Measurements from ENCODE around the gene SMAP2.
"Not testable (repeated sequence)": the region's sequence is repeated elsewhere in the genome, so short reads cannot be mapped to it uniquely, and the experiment has no call there.

The SMAP2 gene

GRCh38 chr1:40372658-40373322, 737 bp upstream of the SMAP2 start:
- DNase-seq = no peak

- DNase-seq = no peak
Observed at GRCh38 chr1:40377512-40377911, 4.0 kb downstream of the SMAP2 start.

- no peak for DNase-seq
Observed at GRCh38 chr1:40379785-40380452, 6.4 kb downstream of the SMAP2 start.

DNA sequence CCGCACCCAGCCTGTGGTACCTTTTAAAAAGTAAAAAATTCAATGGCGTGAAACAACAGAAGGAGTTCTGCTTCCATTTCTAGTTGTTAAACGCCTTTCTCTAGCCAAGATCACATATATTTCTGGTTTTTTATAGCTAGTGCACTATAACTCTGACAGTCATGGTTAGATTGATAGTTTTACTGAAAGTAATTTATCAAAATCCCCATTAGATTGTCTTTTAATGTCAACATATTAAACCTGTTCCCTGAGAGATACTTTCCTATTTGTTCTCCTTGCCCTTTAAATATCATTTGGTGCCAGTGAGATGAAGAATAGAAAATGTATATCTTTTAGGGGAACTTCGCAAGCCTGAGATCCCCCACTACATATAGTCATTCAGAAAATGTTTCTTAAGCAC, 7.3 kb downstream of the SMAP2 start:
- DNase-seq = no peak

DNA sequence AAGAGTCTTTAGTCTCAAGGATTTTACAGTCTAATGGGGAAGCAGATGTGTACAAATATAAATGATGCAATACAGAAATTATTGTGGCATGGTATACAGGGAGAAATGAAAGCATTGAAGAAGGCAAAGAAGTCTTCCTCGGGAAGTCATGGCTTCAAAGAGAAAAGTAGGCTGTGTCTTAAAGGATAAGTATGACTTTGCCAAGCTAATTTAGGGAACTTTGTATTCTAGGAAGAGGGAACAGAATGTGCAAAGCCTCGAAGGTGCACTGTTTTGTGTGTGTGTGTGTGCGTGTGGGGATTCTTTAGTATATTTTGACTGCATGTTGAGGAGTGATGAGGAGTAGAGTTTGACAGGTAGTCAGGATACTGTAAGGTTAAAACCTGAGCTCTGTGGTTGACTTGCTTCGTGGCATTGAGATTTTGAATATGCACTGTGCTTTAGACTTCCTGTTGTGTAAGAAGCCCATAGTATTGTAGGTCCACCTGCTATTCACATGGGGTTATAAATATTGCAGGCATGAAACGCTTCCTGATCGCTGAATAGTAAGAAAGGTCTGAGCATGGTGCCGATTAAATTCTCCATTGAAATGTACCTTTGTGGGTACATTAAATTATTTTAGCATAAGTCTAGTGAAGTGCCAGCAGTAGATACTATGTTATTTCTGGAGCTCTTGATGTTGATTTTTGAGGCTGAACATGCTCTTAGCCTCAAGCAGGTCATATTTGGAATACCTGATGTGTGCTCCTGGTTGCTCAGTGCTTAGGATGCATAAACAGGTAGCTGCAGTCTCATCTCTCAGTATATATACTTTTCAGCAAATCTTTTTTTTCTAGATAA, 8.0 kb downstream of the SMAP2 start:
- DNase-seq = no peak

DNA sequence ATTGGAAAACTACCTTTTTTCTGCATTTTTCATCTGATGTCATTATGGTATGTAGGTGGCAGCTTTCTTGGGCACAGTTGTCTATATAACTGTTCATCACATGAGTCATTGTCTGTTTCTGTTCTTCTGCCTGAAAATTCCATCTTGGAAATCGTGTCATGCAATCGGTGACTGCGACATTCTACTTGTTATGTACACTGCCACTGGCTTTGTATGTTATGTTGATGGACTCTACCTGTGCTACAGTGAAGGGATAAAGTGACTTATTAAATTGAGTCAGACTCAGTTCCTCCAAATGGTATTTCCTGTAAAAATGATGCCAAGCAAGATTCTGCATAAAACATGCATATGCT, 8.6 kb downstream of the SMAP2 start:
- no peak for DNase-seq

DNA sequence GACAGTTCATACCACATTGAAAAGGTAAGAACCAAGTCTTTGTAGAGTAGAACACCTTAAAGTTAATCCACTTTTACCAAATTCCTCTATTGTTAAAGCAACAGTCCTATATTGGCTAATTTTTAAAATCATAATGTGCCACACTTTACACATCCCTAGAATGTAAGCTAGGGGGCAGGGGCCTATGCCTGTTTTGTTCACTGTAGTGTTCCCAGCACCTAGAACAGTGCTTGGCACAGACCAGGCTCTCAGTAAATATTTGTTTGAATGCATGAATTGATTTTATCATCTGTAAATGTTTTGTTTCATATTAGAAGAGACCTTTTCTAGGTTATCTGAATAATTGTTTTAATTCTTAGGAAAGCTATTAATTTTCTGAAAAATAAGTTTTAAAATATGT, 9.1 kb downstream of the SMAP2 start:
- DNase-seq = no peak

DNA sequence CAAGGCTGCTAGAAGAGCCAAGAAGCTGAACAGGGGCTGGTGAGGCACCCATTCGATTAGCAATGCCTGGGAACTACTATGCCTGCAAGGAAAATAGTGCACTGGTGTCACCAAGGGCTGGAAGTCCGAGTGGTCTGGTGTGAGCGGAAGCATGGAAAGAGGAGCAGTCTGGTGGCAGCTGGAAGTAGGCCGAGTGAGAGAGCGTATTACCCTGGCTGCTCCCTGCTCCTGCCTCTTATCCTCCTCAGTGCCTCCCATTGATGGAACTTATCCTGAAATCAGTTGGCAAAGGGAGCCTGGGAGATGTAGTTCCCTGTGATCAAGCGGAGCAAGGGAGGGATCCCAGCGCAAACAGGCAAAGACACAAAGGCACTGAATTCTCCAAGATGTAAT, 9.6 kb downstream of the SMAP2 start:
- DNase-seq = no peak

DNA sequence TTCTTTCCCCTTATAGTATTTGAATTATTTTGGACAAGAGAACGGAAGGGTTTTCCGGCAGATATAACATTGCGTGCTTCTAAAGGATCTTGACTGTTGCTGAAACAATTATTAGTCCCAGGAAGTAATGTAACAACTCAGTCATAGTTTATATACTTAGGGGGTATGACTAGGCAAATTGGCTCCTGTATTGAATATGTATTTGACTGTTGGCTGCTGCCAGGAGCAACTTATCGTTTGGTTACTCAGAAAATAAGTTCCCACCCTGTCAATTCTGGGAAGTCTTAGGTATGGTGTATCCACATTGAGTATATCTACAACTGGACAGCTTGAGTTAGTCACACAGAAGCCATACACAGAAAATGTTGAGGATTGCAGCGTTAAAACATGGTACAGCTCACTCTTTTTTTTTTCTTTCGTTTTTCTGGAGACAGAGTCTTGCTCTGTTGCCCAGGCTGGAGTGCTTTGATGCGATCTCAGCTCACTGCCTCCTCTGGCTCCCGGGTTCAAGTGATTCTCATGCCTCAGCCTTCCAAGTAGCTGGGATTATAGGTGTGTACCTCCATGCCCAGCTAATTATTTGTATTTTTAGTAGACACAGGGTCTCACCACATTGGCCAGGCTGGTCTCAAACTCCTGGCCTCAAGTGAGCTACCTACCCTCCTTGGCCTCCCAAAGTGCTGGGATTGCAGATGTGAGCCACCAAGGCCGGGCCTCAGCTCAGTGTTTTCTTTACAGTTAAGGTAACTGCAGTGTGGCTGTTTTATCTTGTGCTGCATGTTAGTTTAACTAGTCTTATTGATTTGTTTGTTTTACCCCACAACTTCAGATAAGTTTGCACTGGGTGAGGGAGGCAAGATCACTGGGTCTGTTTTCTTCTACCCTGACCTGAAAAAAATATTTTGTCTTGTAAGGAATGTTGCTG, 10.2 kb downstream of the SMAP2 start:
- no peak for DNase-seq

GRCh38 chr1:40384413-40384762, 10.9 kb downstream of the SMAP2 start:
- no peak for DNase-seq

DNA sequence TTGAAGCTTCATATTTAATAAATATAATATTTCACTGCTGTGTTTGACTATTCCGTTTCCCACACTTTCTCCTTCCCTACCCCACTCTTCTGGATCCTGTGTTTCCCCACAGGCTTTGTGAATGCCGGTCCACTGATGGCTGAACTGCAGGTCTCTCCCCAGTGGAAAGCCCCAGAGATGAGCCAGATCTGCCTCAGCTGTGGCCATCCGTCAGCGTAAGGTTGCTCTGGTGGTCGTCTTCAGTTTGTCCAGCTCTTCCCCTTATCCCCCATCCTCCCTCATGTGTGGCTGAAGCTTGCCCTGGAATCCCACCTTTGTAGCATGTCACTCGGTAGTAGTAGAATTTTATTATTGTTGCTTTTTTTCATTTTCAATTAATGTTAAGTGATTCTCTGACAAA, 11.4 kb downstream of the SMAP2 start:
- DNase-seq = no peak

- no peak for DNase-seq
Observed at GRCh38 chr1:40385437-40386358, 12.2 kb downstream of the SMAP2 start.

GRCh38 chr1:40386359-40386723, 12.8 kb downstream of the SMAP2 start:
- DNase-seq = no peak

- no peak for DNase-seq
Observed at GRCh38 chr1:40386796-40387195, 13.3 kb downstream of the SMAP2 start.

DNA sequence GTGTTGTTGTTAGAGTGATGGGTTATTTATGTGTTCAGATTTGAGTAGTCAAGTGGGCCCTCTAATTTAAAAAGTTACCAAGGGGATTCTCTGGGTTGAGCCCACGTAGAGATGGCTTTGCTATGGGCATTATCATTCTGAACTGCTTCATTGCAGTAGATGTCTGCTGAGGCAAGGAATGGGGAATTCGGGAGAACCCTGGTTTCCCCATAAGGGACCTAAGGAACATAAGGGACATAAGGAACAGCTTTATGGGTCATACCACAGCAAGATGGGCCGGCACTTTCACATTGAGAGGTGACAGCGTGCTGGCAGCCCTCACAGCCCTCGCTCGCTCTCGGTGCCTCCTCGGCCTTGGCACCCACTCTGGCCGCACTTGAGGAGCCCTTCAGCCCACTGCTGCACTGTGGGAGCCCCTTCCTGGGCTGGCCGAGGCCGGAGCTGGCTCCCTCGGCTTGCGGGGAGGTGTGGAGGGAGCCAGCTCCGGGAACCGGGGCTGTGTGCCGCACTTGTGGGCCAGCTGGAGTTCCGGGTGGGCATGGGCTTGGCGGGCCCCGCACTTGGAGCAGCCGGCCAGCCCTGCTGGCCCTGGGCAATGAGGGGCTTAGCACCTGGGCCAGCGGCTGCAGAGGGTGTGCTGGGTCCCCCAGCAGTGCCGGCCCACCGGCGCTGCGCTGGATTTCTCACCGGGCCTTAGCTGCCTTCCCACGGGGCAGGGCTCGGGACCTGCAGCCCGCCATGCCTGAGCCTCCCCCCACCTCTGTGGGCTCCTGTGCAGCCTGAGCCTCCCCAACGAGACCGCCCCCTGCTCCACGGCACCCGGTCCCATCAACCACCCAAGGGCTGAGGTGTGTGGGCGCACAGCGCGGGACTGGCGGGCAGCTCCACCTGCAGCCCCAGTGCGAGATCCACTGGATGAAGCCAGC, 14.1 kb downstream of the SMAP2 start:
- DNase-seq = not testable (repeated sequence)

DNA sequence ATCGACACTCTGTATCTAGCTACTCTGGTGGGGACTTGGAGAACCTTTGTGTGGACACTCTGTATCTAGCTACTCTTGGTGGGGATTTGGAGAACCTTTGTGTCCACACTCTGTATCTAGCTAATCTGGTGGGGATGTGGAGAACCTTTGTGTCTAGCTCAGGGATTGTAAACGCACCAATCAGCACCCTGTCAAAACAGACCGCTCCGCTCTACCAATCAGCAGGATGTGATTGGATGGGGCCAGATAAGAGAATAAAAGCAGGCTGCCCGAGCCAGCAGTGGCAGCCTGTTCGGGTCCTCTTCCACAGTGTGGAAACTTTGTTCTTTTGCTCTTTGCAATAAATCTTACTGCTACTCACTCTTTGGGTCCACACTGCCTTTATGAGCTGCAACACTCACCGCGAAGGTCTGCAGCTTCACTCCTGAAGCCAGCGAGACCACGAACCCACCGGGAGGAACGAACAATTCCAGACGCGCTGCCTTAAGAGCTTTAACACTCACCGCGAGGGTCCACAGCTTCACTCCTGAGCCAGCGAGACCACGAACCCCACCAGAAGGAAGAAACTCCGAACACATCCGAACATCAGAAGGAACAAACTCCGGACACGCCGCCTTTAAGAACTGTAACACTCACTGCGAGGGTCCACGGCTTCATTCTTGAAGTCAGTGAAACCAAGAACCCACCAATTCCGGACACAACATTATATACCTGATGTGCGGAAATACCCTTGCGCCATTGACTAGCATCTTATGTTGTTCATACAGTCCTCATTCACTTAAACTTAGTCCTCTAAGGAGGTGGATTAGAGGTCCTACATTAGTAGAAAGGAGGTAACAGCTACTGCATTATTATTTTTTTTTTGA, 15.2 kb downstream of the SMAP2 start:
- DNase-seq = not testable (repeated sequence)

GRCh38 chr1:40389322-40389803, 15.8 kb downstream of the SMAP2 start:
- no peak for DNase-seq

DNA sequence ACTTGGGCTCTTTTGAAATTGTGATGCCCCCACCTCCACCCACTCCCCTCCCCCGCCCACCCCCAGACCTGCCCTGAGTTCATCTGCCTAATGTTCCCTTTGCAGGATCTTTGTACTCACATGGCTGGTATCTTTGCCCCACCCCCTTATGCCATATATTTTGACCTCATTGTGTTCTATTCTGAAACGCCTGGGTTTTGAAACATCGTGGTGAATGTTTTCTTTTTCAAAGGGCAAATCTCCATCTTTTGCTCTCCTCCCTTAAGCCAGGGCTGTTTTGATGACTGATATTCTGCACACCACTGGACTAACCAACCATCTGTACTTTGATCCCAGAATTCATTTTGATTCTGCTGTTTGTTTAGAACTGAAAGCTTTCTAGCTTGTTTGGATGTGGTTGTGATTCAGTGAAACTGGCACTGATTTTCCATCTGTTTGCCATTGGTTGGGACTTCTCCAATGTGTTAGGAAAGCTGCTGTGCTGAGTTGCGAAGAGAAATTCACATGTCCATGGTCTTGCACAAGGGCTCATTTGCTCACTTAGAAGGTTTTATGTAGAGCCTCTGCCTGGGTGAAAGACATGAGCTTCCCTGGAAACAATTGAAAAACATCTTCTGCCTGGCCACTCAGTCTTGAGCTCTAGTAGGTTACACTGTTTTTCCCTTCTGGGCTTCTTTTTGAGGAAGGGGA, 16.5 kb downstream of the SMAP2 start:
- DNase-seq = no peak

GRCh38 chr1:40390857-40391256, 17.3 kb downstream of the SMAP2 start:
- DNase-seq = no peak

Measured in NCI-H187 (cell line).